HG03442 (cell line): ENCODE results near the gene MAPK4.

ENCODE experiments used
- ATAC-seq: cut with Tn5 transposase; IDR thresholded peaks from one replicate; pipeline ENCODE4 v1.9.1; 2021; ENCODE audit warnings: mild to moderate bottlenecking, moderate library complexity; ENCODE audit not compliant: unreplicated experiment

Gene MAPK4

DNA sequence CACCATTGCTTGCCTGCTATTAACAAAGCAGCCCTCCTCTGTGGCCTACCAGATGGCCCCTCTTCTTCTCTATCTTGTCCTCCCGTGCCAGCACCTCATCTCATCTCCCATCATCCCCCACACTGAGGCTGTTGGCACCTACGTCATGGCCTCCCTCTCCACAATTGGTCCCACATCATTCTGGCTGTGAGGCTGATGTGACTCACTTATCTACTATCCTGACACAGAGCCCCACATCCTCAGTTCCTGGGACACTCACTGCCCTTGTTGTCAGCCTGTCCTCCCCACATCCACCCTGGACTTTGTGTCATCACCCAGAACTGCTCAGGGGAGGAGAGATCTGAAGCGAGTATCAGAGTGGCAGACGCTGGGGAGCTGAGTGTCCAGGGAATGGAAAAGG, 157.0 kb downstream of the MAPK4 start:
- ATAC-seq: no peak

DNA sequence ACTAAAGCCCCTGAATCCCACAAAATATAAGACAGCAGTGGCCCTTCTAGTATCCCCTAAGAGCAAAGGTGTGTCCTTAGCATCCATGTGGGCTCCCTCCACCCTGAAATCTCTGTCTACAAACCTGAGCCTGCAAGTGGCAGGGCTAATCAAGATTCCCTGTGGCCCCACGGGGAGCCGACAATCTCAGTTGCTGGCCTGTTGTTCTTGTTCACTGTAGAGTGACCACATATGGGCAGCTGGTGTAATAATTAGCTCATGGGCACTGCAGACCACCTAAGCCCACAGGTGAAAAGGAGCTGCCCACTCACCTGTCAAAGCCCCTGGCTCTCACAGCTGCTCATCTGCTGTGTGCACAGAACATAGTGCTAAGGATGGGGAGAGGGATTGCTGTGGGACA, 157.7 kb downstream of the MAPK4 start:
- no peak for ATAC-seq

DNA sequence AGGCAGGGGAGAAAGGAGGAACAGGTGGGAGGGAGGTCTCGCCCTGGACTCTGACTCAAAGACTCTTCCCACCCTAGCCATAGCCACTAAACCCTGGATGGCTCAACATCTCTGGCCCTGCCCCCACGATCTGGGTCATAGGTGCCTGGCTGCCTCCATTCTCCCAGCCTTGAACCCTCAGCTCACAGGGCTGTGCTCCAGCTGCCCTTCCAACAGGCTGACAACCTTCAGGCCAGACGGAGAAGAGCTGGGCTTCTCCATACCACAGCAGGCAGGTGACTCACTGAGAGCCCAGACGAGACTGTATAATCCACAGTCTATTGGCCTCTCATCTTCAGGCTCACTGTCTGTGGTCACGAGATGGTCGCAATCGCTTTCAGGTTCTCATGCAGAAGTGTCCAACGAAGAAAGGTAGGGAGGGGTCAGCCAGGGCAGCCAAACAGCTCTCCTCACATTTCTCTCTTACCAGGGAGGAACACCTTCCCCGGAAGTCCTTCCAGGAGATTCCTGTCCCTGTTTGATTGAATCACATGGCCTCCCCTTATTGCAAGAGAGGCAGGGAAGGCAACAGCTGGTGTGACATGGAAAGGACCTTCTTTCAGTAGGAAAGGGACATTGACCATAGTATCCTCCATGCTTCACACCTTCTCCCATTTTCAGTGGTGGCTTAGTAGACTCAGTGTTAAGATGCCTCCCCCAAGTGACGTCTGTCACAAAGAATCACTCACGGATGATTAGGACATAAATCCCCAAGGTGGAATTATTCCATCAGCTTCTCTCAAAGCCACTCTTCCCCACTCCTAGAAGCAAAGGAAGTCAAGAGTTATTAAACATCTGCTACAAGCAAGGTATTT, 159.8 kb downstream of the MAPK4 start:
- ATAC-seq: no peak

DNA sequence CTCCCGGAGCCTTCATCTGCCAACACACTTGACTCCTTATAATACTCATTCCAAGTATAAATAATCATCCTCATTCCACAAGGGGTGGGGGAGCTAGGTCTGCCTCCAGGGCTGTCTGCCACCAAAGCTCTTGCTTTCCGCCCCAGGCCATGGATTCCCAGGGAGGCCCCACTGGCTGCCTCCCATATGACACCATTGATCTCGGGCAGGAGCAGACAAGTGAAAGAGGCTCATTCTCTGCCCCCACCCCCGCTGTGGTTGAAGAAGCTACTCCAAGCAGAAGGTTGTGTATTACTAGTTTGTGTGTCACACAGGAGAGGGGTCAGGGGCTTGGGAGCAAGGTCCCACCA, 160.4 kb downstream of the MAPK4 start:
- ATAC-seq: no peak

DNA sequence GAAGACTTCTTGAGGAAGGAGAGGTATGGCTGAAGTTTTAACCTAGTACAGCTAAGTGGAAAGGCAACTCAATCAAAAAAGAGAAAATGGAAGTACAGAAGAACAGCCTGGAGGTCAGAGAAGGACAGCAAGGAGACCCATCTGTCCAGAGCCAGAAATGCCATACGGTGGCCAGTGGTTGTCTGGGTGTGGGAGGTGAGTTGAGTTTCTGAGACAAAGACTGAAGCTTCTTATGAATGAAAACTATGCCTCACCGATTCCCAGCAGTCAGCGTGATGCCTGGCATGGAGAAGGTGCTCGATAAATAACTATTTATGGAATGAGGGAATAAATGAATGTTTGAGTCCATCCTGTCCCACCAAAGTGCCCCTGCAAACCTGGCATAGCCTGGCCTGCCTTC, 161.1 kb downstream of the MAPK4 start:
- no peak for ATAC-seq

DNA sequence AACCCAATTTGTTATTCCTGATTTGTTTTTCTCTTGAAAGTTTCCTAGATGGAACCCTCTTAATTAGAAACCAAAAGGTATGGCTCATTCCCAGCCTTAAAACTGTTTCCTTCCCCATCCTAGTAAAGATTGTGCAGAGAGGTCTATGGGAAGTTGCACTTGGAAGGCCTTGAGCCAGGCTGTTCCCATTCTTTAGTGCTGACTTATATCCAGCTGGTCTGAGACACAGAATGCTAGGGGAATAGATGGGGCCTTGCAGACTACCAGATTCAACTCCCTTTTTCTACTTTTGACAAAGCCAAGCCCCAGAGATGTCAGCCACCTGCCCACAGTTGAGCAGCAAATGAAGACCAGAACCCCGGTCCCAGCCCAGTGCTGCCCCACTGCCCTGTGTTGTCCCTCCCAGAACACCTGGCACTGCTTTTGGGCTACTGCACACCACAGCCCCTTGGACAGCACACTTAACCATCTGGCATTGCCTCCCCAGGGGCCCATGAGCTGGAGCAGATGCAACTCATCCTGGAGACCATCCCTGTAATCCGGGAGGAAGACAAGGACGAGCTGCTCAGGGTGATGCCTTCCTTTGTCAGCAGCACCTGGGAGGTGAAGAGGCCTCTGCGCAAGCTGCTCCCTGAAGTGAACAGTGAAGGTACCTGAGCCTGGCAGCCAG, 161.7 kb downstream of the MAPK4 start:
- ATAC-seq: no peak

DNA sequence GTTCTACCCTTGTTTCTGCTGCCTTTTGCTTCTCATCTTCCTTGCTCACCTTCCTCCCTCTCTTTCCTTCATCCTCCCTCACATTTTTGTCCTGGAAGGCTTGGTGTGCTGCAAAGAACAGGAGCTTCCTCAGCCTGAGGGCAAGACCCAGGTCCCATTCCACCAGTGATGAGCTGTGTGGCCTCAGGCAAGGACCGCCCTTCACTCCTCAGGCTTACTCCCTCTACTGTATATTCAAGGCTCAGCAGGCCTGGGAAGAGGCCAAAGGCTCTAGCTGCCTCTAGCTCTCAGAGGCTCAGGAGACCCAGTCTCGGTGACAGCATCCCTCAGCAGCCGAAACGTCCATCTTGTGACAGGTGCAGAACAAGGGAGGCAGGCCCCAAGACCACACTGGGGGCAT, 162.4 kb downstream of the MAPK4 start:
- ATAC-seq: no peak

DNA sequence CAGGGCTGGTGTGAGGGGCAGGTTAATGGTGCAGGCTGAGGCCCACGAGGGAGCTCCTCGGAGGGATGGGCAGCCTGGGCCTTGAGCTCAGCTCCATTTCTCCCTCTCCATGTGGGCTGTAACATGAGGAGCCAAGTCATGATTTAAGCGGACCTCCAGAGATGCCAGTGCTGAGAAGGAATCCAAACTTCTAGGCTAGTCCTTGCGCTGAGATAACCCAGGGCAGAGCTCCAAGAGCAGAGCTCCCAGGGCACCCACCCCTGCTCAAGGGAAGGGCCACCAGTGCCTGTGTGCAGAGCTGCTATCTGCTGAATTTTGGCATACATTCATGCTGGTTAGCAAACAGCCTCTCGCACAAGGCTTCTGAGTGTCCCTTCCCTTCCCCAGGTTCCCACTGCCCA, 164.9 kb downstream of the MAPK4 start:
- ATAC-seq: no peak

DNA sequence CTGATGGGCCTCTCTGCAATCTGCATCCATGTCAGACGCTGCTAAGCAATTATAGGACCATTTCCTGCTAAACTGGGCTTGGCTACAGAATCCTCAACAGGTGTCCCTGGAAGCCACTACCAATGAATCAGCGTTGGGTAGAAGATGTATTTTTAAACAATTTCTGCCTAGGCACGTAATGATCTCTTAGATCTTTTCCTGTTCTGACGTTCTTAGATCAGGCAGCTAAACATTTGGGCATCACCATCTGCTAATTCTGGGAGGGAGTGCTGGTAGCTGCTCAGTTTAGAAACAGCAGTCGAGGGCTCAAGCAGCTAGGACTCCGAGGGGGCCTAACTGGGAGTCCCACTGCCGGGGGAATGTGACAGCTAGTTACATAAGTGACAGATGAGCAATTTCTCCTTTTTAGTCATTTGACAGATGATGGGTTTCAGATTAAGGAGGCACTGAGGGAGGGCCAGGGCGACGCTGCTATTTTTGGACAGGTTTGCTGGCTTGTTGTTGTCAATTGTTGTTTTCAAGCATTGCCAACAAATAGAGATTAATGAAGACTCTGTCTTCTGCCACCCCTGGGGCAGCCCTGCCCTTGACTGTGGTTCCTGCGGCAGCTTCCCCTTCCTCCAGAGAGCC, 167.2 kb downstream of the MAPK4 start:
- peak; percentile 87 for ATAC-seq

DNA sequence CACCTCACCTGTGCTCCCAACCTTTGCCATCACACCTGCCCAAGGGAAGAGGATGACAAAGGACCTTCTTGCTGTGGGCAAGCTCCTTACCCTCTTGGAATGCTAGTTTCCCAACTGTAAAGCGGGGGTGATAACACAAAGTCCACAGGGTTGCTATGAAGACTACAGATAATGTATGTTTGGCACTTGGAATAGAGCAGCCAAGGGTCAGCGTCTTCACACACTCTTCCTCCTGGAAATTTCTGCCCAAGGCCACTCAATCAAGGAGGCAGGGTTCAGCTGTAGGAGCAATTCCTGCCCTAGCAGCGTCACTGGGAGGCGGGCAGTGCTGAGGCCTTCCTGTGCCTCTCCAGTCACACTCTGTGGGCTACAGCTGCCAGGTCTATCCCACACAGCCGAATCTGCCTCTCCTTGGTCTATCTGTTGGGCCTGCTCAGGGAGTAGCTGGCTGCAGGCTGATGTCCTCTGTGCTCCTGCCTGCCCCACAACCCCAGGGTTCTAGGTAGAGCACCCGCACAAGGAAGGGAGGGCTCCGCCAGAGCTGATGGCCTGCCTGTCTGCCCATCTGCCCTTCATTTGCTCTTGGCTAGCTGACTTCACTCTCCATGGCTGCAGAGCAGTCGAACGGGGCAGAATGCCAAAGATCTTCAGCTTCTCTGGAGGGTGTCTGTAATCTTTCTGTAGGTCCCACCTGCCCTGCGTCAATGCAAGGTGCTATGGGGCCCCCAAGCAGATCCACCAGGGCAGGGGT, 168.0 kb downstream of the MAPK4 start:
- no peak for ATAC-seq

DNA sequence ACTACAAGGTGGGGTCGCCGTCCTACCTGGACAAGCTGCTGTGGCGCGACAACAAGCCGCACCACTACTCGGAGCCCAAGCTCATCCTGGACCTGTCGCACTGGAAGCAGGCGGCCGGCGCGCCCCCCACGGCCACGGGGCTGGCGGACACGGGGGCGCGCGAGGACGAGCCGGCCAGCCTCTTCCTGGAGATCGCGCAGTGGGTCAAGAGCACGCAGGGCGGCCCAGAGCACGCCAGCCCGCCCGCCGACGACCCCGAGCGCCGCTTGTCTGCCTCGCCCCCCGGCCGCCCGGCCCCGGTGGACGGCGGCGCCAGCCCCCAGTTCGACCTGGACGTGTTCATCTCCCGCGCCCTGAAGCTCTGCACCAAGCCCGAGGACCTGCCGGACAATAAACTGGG, 169.5 kb downstream of the MAPK4 start:
- no peak for ATAC-seq

DNA sequence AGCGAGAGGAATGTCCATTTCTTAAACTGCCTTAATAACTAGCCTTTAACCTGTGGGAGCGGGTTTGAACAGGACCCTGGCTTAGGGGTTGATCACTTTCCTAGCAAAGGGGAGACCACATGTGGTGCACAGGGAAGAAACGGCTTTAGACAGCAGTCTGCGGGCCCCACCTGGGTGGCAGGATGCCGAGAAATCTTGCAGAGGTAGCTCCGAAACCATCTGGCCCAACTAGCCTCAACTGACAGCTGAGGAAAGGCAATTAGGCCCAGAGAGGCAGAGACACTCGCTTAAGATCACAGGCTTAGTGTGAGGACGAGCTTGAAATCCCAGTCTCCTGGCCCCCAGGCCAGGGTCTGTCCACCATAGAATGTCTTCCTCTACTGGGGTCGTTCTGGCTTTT, 170.1 kb downstream of the MAPK4 start:
- ATAC-seq: no peak

DNA sequence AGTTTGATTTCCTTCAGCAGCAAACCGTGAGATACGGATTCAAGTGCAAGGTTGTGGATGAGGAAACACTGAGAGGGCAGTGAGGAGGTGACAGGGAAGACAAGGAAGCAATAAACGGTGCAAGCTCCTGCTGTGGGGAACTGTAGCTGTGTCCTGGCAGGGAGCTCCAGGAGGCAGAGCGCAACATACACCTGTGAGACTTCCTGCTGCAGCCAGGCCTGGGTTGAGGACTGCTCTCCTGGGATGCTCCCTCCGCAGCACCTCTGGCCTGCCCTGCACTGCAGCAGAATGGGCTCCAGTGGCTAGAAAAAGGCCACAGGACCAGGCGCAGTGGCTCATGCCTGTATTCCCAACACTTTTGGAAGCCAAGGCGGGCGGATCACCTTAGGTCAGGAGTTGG, 174.5 kb downstream of the MAPK4 start:
- no peak for ATAC-seq

DNA sequence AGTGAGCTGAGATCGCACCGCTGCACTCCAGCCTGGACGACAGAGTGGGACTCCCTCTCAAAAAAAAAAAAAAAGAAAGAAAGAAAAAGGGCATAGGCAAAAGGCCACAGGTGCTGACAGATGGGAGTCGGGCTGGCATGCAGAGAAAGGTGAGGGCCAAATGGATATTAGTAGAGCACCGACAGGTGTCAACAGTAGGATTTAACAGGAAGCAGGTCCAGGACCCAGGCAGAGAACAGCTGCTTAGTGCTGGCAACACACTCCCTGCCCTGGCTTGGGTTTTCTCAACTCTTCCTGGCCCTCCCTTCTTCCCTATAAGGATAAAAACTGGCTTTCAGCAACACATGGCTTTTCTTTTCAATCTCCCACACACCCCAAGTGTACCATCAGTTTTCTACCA, 175.0 kb downstream of the MAPK4 start:
- ATAC-seq: no peak

DNA sequence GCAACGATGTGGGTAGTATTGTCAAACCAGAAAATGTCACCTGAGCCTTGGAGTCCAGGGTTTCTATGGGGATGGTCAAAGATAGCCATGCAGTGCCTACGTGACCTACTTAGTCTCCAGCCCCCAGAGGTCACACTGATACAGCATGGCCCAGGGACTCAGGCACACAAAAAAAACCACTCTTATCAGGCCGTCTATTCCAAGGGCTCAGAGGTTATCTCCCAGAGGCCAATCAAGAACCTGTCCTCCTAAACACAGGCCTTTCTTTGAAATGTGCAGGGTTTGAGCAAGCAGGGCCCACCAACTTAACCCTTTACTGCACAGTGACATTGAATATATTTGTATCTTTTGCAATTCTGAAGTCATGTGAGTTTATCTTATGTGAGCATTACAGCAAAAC, 177.2 kb downstream of the MAPK4 start:
- no peak for ATAC-seq

DNA sequence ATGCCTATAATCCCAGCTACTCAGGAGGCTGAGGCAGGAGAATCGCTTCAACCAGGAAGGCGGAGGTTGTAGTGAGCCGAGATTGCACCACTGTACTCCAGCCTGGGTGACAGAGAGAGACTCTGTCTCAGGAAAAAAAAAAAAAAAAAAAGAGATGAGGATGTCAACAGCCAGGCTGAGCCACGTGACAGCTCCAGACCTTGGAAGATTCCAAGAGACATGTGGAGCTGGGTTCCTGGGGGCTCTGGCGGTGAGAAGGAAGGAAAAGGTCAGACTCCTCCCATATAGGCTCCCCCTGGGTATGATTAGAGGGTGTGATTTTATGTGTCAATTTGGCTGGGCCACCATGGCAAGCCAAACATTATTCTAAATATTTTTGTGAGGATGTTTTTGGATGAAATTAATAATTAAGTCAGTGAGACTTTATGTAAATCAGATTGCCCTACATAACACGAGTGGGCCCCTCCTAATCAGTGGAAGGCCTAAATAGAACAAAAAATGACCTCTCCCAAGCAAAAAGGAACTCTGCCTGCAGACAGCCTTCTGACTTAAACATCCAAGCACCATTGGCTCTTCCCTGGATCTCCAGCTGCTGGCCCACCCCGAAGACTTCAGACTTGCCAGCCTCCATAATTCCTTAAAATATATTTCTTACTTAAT, 178.3 kb downstream of the MAPK4 start:
- ATAC-seq: no peak

DNA sequence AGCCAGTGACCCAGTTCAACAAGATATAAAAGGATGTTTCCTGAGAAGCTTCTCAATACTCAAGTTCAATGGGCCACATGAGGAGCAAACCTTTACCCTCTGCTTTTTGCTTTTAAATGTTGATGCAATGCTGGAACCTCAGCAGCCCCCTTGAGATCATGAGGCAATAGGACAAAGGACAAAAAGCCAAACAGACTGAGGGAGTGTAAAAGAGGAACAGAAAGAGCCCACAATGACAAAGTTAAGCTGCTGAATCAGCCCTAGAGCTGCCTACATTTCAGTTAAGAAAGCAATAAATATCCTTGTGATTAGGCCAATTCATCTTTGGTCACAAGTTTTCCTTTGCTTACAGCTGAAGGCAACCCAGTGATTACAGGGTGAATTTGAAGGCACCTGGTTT, 183.1 kb downstream of the MAPK4 start:
- no peak for ATAC-seq

DNA sequence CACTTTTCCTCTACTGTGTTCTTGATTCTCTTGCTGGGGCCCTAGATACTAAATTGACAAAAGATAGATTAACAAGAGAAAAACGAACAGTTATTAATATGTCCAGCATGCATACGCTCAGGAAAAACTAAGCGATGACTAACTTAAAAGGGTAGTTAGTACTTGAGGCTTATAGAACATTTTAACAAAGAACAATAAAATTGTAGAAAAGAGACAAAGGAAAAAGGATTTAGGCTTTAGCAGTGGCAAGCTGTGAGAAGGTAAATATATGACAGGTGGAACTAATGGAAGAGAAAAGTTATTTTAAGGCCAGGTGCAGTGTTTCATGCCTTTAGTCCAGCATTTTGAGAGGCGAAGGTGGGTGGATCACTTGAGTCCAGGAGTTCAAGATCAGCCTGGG, 184.4 kb downstream of the MAPK4 start:
- ATAC-seq: no peak

DNA sequence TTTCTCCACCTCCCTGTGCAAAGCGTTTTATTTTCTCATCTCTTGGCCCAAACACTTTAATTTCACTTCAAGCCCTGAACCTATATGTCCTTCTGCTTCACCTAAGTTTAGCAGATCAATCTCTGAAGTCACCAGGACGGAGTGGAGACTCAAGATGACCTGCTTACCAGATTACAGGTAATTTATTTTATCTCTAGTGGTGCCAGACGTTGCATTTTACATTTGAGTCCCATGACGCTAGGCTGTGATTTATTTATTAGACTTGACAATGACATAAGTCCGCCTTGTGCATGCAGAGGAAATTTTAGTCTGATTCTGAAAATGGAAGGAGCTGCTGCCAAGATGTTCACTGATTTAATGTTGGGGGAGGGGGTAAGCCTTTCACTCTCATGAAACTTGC, 186.1 kb downstream of the MAPK4 start:
- no peak for ATAC-seq

DNA sequence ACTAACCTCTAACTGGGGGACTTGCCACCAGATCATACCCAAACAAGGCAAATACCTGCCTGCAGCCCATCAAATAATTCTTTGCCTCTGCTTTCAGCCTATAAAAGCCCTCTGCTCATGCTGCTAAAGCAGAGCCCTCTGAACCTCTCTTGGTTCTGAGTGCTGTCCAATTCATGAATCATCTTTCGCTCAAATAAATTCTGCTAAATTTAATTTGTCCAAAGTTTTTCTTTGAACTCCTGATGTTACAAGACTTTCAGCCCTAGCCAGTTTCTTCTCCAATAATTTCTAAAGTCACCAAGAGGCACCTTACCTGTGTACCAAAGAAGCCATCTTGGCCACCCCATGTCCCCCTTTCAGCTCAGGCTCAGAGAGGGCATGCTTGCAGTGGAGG, 188.0 kb downstream of the MAPK4 start:
- no peak for ATAC-seq
